ENCODE results near the gene TTN.

TTN gene

GRCh38 chr2:178734518-178734917 is 72.7 kb downstream of the TTN start:
- no peak overlapping the region for H3K4me3 ChIP-seq (ENCODE audit: insufficient read depth in 1 of 2, low read depth in 1 of 2, low read length in 2 of 2)
- no peaks in the 10 kb centered on the region for H3K79me1 ChIP-seq (replicated peaks; ENCODE audit: low read length, poor library complexity, severe bottlenecking)
- H3K27me3 ChIP-seq (ENCODE audit: control insufficient read depth in 1 of 2, insufficient read depth in 1 of 2, low read length in 2 of 2), result no peaks in the 10 kb centered on the region
- H3K18ac ChIP-seq (ENCODE audit: low read depth in 1 of 2, low read length in 2 of 2), result no peak overlapping the region
- H4K91ac ChIP-seq (ENCODE audit: low read length), result no peak overlapping the region
- no peak overlapping the region for H4K8ac ChIP-seq (ENCODE audit: low read length)
- no peak overlapping the region for H2BK5ac ChIP-seq (ENCODE audit: low read depth, low read length, poor library complexity, severe bottlenecking)
- H2BK120ac ChIP-seq (ENCODE audit: low read depth, low read length), result no peak overlapping the region
- no peak overlapping the region for H2BK12ac ChIP-seq (ENCODE audit: low read length in 2 of 2)
- no peak for DNase-seq
- no peaks in the 10 kb centered on the region for H3K9me3 ChIP-seq (ENCODE audit: control insufficient read depth, low read length)
- H3K4ac ChIP-seq (ENCODE audit: low read depth in 1 of 2, low read length in 2 of 2), result no peak overlapping the region
- H3K36me3 ChIP-seq (ENCODE audit: control insufficient read depth in 1 of 2, insufficient read depth in 2 of 2, low read depth in 1 of 2, low read length in 2 of 2), result no peaks in the 10 kb centered on the region
- H3K23ac ChIP-seq (ENCODE audit: low read length in 2 of 2), result no peak overlapping the region
- H2AFZ ChIP-seq (ENCODE audit: low read depth, low read length), result no peak overlapping the region
- H3K4me2 ChIP-seq (ENCODE audit: low read length, poor library complexity, severe bottlenecking), result no peak overlapping the region
- H3K4me1 ChIP-seq (ENCODE audit: control insufficient read depth, insufficient read depth, low read depth, low read length), result no peaks in the 10 kb centered on the region
- 90% methylated on average over 4 of the region's 4 CpGs for WGBS
- no peak overlapping the region for H3K9ac ChIP-seq (ENCODE audit: low read length)
- H3K14ac ChIP-seq (ENCODE audit: low read length in 2 of 2), result no peak overlapping the region
- H3K27ac ChIP-seq (ENCODE audit: low read length, poor library complexity, severe bottlenecking), result no peak overlapping the region
- no peak overlapping the region for H2BK15ac ChIP-seq (ENCODE audit: low read depth, poor library complexity, severe bottlenecking)
- H2AK5ac ChIP-seq (ENCODE audit: low read length, severe bottlenecking), result no peak overlapping the region

- Histone ChIP-seq H3K36me3 (ENCODE audit: control insufficient read depth in 1 of 2, insufficient read depth in 2 of 2, low read depth in 1 of 2, low read length in 2 of 2) (no peaks in the 10 kb centered on the region), H3K18ac (ENCODE audit: low read depth in 1 of 2, low read length in 2 of 2) (no peak overlapping the region), H2AK5ac (ENCODE audit: low read length, severe bottlenecking) (no peak overlapping the region), H3K27ac (ENCODE audit: low read length, poor library complexity, severe bottlenecking) (no peak overlapping the region), H3K4ac (ENCODE audit: low read depth in 1 of 2, low read length in 2 of 2) (no peak overlapping the region), H3K14ac (ENCODE audit: low read length in 2 of 2) (no peak overlapping the region), H2BK5ac (ENCODE audit: low read depth, low read length, poor library complexity, severe bottlenecking) (no peak overlapping the region), H2BK15ac (ENCODE audit: low read depth, poor library complexity, severe bottlenecking) (no peak overlapping the region), H3K27me3 (ENCODE audit: control insufficient read depth in 1 of 2, insufficient read depth in 1 of 2, low read length in 2 of 2) (peaks cover 0 to 4% of the 10 kb centered on the region in 2 experiments), H3K79me1 (replicated peaks; ENCODE audit: low read length, poor library complexity, severe bottlenecking) (no peaks in the 10 kb centered on the region), H3K23ac (ENCODE audit: low read length in 2 of 2) (no peak overlapping the region), H4K91ac (ENCODE audit: low read length) (no peak overlapping the region), H2BK120ac (ENCODE audit: low read depth, low read length) (no peak overlapping the region), H3K9ac (ENCODE audit: low read length) (no peak overlapping the region), H3K9me3 (ENCODE audit: control insufficient read depth, low read length) (no peaks in the 10 kb centered on the region), H4K8ac (ENCODE audit: low read length) (no peak overlapping the region), H3K4me3 (ENCODE audit: insufficient read depth in 1 of 2, low read depth in 1 of 2, low read length in 2 of 2) (no peak overlapping the region), H2AFZ (ENCODE audit: low read depth, low read length) (no peak overlapping the region), H2BK12ac (ENCODE audit: low read length in 2 of 2) (no peak overlapping the region), H3K4me1 (ENCODE audit: control insufficient read depth, insufficient read depth, low read depth, low read length) (no peaks in the 10 kb centered on the region), H3K4me2 (ENCODE audit: low read length, poor library complexity, severe bottlenecking) (no peak overlapping the region)
- whole genome bisulfite sequencing, result 92% methylated on average over 2 of the region's 2 CpGs
- DNase-seq, result no peak
Measured at GRCh38 chr2:178733975-178734374, 73.2 kb downstream of the TTN start.

- Histone ChIP-seq H3K14ac (ENCODE audit: low read length in 2 of 2) (no peak overlapping the region), H3K4me1 (ENCODE audit: control insufficient read depth, insufficient read depth, low read depth, low read length) (no peaks in the 10 kb centered on the region), H2AFZ (ENCODE audit: low read depth, low read length) (no peak overlapping the region), H2BK5ac (ENCODE audit: low read depth, low read length, poor library complexity, severe bottlenecking) (no peak overlapping the region), H3K18ac (ENCODE audit: low read depth in 1 of 2, low read length in 2 of 2) (no peak overlapping the region), H3K4ac (ENCODE audit: low read depth in 1 of 2, low read length in 2 of 2) (no peak overlapping the region), H4K8ac (ENCODE audit: low read length) (no peak overlapping the region), H3K79me1 (replicated peaks; ENCODE audit: low read length, poor library complexity, severe bottlenecking) (no peaks in the 10 kb centered on the region), H2BK12ac (ENCODE audit: low read length in 2 of 2) (no peak overlapping the region), H3K9ac (ENCODE audit: low read length) (no peak overlapping the region), H3K23ac (ENCODE audit: low read length in 2 of 2) (no peak overlapping the region), H4K91ac (ENCODE audit: low read length) (no peak overlapping the region), H3K9me3 (ENCODE audit: control insufficient read depth, low read length) (no peaks in the 10 kb centered on the region), H2AK5ac (ENCODE audit: low read length, severe bottlenecking) (no peak overlapping the region), H2BK120ac (ENCODE audit: low read depth, low read length) (no peak overlapping the region), H3K4me2 (ENCODE audit: low read length, poor library complexity, severe bottlenecking) (no peak overlapping the region), H3K4me3 (ENCODE audit: insufficient read depth in 1 of 2, low read depth in 1 of 2, low read length in 2 of 2) (no peak overlapping the region), H3K27ac (ENCODE audit: low read length, poor library complexity, severe bottlenecking) (no peak overlapping the region), H2BK15ac (ENCODE audit: low read depth, poor library complexity, severe bottlenecking) (no peak overlapping the region), H3K36me3 (ENCODE audit: control insufficient read depth in 1 of 2, insufficient read depth in 2 of 2, low read depth in 1 of 2, low read length in 2 of 2) (no peaks in the 10 kb centered on the region), H3K27me3 (ENCODE audit: control insufficient read depth in 1 of 2, insufficient read depth in 1 of 2, low read length in 2 of 2) (peaks cover 0 to 6% of the 10 kb centered on the region in 2 experiments)
- DNase-seq, result no peak
- no CpG with 5 or more reads among the region's 3 CpGs for WGBS
Measured at GRCh38 chr2:178732913-178733312, 74.3 kb downstream of the TTN start.

- Histone ChIP-seq H3K79me1 (replicated peaks; ENCODE audit: low read length, poor library complexity, severe bottlenecking) (no peaks in the 10 kb centered on the region), H3K9ac (ENCODE audit: low read length) (no peak overlapping the region), H3K4me1 (ENCODE audit: control insufficient read depth, insufficient read depth, low read depth, low read length) (no peaks in the 10 kb centered on the region), H3K18ac (ENCODE audit: low read depth in 1 of 2, low read length in 2 of 2) (no peak overlapping the region), H3K23ac (ENCODE audit: low read length in 2 of 2) (no peak overlapping the region), H2AK5ac (ENCODE audit: low read length, severe bottlenecking) (no peak overlapping the region), H3K36me3 (ENCODE audit: control insufficient read depth in 1 of 2, insufficient read depth in 2 of 2, low read depth in 1 of 2, low read length in 2 of 2) (no peaks in the 10 kb centered on the region), H4K91ac (ENCODE audit: low read length) (no peak overlapping the region), H2BK5ac (ENCODE audit: low read depth, low read length, poor library complexity, severe bottlenecking) (no peak overlapping the region), H3K4me3 (ENCODE audit: insufficient read depth in 1 of 2, low read depth in 1 of 2, low read length in 2 of 2) (no peak overlapping the region), H3K4me2 (ENCODE audit: low read length, poor library complexity, severe bottlenecking) (no peak overlapping the region), H3K27me3 (ENCODE audit: control insufficient read depth in 1 of 2, insufficient read depth in 1 of 2, low read length in 2 of 2) (peaks cover 0 to 6% of the 10 kb centered on the region in 2 experiments), H3K14ac (ENCODE audit: low read length in 2 of 2) (no peak overlapping the region), H4K8ac (ENCODE audit: low read length) (no peak overlapping the region), H2BK15ac (ENCODE audit: low read depth, poor library complexity, severe bottlenecking) (no peak overlapping the region), H2BK12ac (ENCODE audit: low read length in 2 of 2) (no peak overlapping the region), H3K4ac (ENCODE audit: low read depth in 1 of 2, low read length in 2 of 2) (no peak overlapping the region), H2BK120ac (ENCODE audit: low read depth, low read length) (no peak overlapping the region), H3K9me3 (ENCODE audit: control insufficient read depth, low read length) (no peaks in the 10 kb centered on the region), H3K27ac (ENCODE audit: low read length, poor library complexity, severe bottlenecking) (no peak overlapping the region), H2AFZ (ENCODE audit: low read depth, low read length) (no peak overlapping the region)
- WGBS, result 96% methylated on average over 3 of the region's 5 CpGs
- DNase-seq, result no peak
Measured at GRCh38 chr2:178731300-178731699, 75.9 kb downstream of the TTN start.

Data from mesenchymal stem cell (in vitro differentiated cells and primary cell).